Lung (tissue), 12 donors: ENCODE data around the gene HIVEP1. TPM values are rescaled to one million over a fixed set of nuclear protein-coding genes. Genes with fewer than 3 reads are reported as not detected.

Experiments
- ATAC-seq: fragments of 200-7000 bp; cut with Tn5 transposase; one replicate; pipeline ENCODE4 v1.9.1; 2020; ENCODE audit warnings: moderate number of reproducible peaks; ENCODE audit not compliant: insufficient read depth, low FRiP score
- DNase-seq, 3 donors: peaks; one replicate each; pipeline ENCODE4 v3.0.0-alpha.2; 2013 to 2017
- H3K27ac ChIP-seq, 2 donors: one replicate each; pipeline ENCODE4 v1.5.1; 2013; ENCODE audit warnings: mild to moderate bottlenecking in 2 of 2, moderate library complexity in 2 of 2, control low read depth in 1 of 2, inconsistent platforms in 1 of 2, low read depth in 1 of 2, low read length in 1 of 2
- H3K27me3 ChIP-seq, 3 donors: one replicate each; pipeline ENCODE4 v1.5.1; 2013; ENCODE audit warnings: low read length in 2 of 3; ENCODE audit not compliant: control insufficient read depth in 3 of 3, insufficient read depth in 3 of 3
- H3K36me3 ChIP-seq, 4 donors: one replicate each; pipeline ENCODE4 v1.5.1; 2013; ENCODE audit warnings: low read length in 4 of 4, mild to moderate bottlenecking in 1 of 4, moderate library complexity in 1 of 4; ENCODE audit not compliant: control insufficient read depth in 4 of 4, insufficient read depth in 4 of 4
- H3K4me1 ChIP-seq, 5 donors: one replicate each; pipeline ENCODE4 v1.5.1; 2013; ENCODE audit warnings: low read length in 5 of 5, mild to moderate bottlenecking in 2 of 5, moderate library complexity in 1 of 5; ENCODE audit not compliant: control insufficient read depth in 5 of 5, insufficient read depth in 5 of 5
- H3K4me3 ChIP-seq: one replicate; pipeline ENCODE4 v1.5.1; 2013; ENCODE audit warnings: mild to moderate bottlenecking, control low read depth, moderate library complexity
- H3K9ac ChIP-seq, 2 donors: one replicate each; pipeline ENCODE4 v1.5.1; 2013; ENCODE audit warnings: low read length in 2 of 2, control low read depth in 1 of 2; ENCODE audit not compliant: insufficient read depth in 1 of 2
- H3K9me3 ChIP-seq, 4 donors: one replicate each; pipeline ENCODE4 v1.5.1; 2013; ENCODE audit warnings: low read length in 3 of 4, mild to moderate bottlenecking in 1 of 4, moderate library complexity in 1 of 4; ENCODE audit not compliant: control insufficient read depth in 4 of 4, insufficient read depth in 3 of 4
- CTCF ChIP-seq: IDR thresholded peaks from 2 replicates; pipeline ENCODE4 v1.5.1; 2012; ENCODE audit warnings: mild to moderate bottlenecking; ENCODE audit errors: control extremely low read depth, extremely low read depth
- WGBS, 2 donors: extraction: QIAGEN DNeasy Blood & Tissue Kit; methylation state at CpG; one replicate each; pipeline ENCODE4 v1.1.7; 2013; 5-methylcytosine and 5-hydroxymethylcytosine counted together
- polyA plus RNA-seq, 2 donors: library from polyadenylated mRNA; stranded (reverse); fragments of 200-250 nt; gene quantifications; one replicate each; pipeline ENCODE4 v1.2.1, GENCODE V29; 2013
- total RNA-seq, 2 donors: library from RNA; depleted of rRNA in 1 of 2; stranded (reverse); fragments of >200 nt in 1 of 2; gene quantifications; one replicate each; pipeline ENCODE4 v1.2.1, GENCODE V29; 2014 to 2021
- donor health status: control.
- donor health status: control.
- donor health status: Bipolar disorder and iron deficiency.
- donor health status: healthy.
- donor health status: DM: yes; HTN: yes; CAD: no.

Gene HIVEP1
- total and polyA plus RNA-seq, 4 donors, result 3.1 to 49.6 (median 20.5) TPM

- 87 to 94% methylated on average over 6 of the region's 6 CpGs for WGBS, 2 donors
- ATAC-seq (no peak), DNase-seq (no peak)
- H3K9ac ChIP-seq, result no peak overlapping the region
- H3K27me3 ChIP-seq, result no peaks in the 10 kb centered on the region
- no peaks in the 10 kb centered on the region for H3K4me1 ChIP-seq
- H3K36me3 ChIP-seq, result peaks cover 0 to 4% (median 0%) of the 10 kb centered on the region in 4 donors
- no peak for TF ChIP-seq CTCF
- no peak overlapping the region for H3K4me3 ChIP-seq
- peaks cover 0 to 2% (median 0%) of the 10 kb centered on the region in 4 donors for H3K9me3 ChIP-seq
- no peak overlapping the region for H3K27ac ChIP-seq
These were observed 135.6 kb downstream of the HIVEP1 start for GRCh38 chr6:12147557-12148316.

- no peak overlapping the region for H3K9ac ChIP-seq
- H3K27ac ChIP-seq, result no peak overlapping the region
- TF ChIP-seq CTCF, result no peak
- H3K4me3 ChIP-seq, result no peak overlapping the region
- H3K36me3 ChIP-seq, result peaks cover 0 to 4% (median 0%) of the 10 kb centered on the region in 4 donors
- H3K27me3 ChIP-seq, result no peaks in the 10 kb centered on the region
- H3K4me1 ChIP-seq, result no peaks in the 10 kb centered on the region
- WGBS, 2 donors, result 79 to 86% methylated on average over 3 of the region's 3 CpGs
- no peak for ATAC-seq
- peaks cover 0 to 2% (median 0%) of the 10 kb centered on the region in 4 donors for H3K9me3 ChIP-seq
- no peak for DNase-seq
These were observed 136.2 kb downstream of the HIVEP1 start for GRCh38 chr6:12148317-12148801.

GRCh38 chr6:12148841-12149240 lies 136.7 kb downstream of the HIVEP1 start:
- 39 to 55% methylated on average over 4 of the region's 4 CpGs for WGBS, 2 donors
- H3K4me3 ChIP-seq, result no peak overlapping the region
- ATAC-seq (no peak), DNase-seq (no peak)
- no peaks in the 10 kb centered on the region for H3K27me3 ChIP-seq
- peaks cover 0 to under 1% (median 0%) of the 10 kb centered on the region in 4 donors for H3K9me3 ChIP-seq
- no peaks in the 10 kb centered on the region for H3K4me1 ChIP-seq
- no peak for TF ChIP-seq CTCF
- no peak overlapping the region for H3K27ac ChIP-seq
- H3K36me3 ChIP-seq, result peaks cover 0 to 4% (median 0%) of the 10 kb centered on the region in 4 donors
- H3K9ac ChIP-seq, result no peak overlapping the region
